Stimulated activated CD8-positive, alpha-beta memory T cell treated with anti-CD3 and anti-CD28 coated beads, Interleukin-7, amount 100 ng/mL, for 4 hours (primary cell): ENCODE results near the gene LRRC32.

Experiments
- DNase-seq, 2 donors: peaks; one replicate each; pipeline ENCODE4 v3.0.0-alpha.2; 2020; ENCODE audit warnings: low read depth in 2 of 2

LRRC32 gene

DNA sequence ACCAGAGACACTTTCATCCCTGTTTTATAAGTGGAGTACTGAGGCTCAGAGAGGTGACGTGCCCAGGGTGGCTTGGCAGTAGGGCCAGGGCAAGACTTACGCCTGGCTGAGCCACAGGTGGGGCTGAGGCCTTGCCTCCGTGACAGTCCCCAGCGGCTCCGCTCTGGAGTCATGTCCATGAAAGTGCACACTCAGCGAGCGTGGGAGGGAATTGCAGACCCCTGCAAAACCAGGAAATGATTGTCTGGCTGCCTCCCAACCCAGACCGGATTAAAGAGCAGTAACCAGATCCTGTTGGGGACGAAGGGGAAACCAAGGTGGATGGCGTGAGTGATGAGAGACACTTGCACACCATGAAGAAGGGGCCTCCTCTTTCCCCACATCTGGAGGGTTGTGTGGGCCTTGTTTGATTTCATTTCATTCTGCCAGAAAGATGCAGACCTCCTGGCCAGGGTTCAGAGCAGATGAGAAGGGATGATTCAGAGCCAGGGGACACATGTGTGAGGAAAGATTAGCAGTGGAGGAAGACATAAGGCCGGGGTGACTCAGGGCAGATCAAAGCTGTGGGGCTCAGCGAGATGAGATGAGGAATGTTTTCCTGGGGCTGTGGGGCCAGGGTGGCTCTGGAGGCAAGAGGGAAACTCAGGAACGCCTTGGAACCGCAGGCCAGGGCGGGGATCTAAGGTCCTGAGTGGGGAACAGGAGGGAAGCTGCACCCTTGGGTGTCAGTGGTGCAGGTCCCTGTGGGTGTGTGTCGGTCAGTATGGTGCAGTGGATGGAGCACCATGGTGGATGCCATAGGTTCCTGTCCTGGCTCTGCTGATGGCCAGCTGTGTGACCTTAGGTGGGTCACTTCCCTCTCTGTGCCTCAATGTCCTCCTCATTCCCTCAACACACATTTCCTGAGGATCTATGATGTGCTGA is 29.9 kb upstream of the LRRC32 start:
- no peak for DNase-seq

DNA sequence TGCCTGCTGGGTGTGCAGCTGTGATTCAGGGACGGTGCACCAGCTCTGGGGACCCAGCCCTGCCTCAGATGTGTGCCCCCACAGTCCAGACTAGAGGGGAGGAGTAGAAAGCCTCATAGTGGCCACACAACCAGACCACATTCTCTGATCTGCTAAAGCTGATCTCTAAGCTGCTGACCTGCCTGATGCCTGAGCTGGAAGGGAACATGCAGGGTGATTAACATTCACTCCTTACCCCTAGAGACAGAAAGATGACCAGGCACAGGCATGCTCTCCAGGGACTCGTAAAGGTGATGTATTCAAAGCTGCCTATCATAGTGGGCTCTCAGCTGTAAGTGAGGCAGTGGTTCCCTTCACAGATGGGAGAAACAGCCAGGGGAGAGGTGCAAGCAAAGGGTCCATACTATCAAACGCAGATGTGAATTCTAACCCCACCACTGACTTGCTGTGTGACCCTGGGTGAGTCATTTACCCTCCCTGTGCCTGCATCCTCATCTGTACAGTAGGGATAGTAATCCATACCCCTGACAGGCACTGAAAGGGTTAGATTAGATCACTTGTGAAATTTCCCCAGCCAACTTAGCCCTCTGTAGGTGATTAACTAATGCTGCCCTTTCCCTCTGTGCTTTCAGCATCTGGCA is 29.0 kb upstream of the LRRC32 start:
- DNase-seq, result no peak

DNA sequence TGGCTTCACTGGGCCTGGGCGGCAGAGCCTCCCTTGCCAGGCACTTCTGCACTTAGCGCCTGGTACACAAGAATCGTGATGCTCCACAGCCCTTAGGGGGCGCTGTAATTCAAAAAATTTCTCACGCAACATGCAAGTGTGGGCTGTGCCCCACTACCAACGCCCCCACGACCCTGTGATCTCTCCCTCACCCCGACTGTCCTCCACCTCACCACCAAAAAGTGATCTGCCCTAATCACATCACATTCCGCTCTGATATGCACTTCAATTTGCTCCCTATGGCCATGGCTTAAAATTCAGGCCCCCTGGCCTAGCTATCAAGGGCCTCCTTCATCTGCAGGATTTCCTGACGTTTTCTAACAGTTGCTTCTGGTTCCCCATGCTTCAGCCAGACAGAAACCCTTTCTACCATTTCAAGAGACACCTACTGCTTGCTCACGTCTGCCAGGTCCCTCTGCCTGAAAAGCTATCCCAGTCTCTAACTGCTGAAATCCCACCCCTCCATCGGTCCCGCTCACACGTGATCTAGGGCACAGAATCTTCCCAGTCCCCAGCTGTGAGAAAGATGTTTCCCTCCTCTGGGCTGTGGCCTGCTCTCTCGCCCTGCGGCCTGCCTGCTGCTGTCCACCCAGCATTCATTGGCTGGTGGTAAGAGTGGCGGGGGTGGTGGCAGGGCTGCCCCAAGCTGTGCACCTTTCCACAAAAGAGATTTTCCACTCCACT is 27.9 kb upstream of the LRRC32 start:
- DNase-seq, result no peak

DNA sequence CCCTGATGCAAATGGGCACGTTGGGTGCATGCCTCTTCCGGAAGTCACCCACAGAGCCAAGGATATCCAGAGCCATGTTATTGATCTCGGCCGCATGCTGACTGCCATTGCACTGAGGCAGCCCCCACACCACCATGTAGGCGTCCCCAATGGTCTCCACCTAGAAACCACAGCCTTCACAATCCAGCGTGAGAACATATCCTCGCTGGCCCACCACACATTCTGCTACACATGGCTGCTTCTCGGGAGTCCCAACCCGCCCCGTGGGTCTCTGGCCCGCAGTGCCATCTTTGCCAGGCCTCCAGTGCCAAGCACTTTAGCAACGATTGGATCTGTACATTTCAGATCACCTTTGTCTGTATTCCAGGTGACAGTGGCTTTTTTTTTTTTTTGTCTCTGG is 26.2 kb upstream of the LRRC32 start:
- no peak for DNase-seq

DNA sequence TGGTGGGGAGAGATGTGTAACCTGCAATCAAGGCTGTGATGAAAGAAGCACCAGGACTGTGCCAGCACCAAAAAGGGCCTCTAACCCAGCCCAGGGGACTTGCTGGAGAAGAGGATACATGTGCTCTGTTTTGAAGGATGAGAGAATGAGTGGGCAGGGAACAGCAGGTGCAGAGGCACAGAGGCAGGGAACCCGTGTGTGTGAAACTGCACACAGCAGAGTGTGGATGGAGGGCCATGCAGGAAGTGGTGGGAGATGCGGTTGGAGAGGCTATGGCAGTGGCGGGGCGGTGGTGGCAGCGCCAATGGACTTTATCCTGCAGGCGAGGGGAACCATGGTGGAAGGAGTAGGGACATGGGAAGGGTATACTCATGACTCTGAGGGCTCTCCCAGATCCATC is 25.2 kb upstream of the LRRC32 start:
- DNase-seq, result no peak

DNA sequence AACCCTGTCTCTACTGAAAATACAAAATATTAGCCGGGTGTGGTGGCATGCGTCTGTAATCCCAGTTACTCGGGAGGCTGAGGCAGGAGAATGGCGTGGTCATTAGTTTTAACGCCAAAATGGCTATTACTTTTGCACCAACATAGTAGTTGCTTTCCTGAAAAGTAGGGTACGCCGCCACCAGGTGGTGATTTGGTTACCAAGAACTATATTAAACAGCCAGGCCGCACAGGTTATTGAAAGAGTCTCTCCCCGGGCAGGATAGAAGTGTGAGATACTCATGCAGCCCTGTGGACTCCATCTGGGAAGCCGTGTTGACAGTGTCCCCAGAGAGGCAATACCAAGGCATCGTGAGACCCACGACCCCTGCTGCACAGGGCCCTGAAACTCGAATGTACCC is 24.6 kb upstream of the LRRC32 start:
- no peak for DNase-seq

DNA sequence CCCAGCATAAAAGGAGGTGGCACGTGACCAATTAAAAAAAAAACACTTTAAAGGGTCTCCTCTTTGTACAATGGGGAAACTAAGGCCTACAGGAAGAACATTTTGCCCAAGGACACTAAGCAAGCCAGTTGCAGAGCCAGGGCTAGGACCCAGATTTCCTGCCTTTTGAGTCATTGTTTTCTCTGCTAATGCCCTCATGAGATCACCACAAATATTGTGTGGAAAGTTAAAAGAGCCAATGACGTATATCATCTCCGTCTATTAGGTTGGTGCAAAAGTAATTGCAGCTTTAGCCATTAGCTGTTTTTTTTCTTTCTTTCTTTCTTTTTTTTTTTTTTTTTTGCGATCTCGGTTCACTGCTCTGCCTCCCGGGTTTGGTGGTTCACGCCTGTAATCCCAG is 24.1 kb upstream of the LRRC32 start:
- no peak for DNase-seq

DNA sequence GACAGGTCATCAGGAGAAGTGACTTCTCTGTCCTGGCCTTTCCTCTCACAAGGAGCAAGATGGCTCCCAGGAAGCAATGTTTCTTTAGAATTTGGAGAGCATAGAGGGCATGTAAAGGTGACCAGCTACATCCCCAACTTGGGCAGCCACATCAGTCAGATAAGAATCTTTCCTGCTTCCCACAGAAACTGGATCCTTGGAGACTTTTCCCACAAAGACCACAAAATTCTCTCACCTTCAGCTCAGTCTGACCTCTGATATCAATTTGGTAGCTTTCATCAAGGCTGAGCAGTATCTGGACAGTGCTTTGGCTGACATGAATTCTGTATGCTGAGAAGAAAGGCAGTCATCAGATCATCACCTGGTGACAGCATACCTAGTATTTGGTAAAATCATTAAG is 23.3 kb upstream of the LRRC32 start:
- DNase-seq, result no peak

DNA sequence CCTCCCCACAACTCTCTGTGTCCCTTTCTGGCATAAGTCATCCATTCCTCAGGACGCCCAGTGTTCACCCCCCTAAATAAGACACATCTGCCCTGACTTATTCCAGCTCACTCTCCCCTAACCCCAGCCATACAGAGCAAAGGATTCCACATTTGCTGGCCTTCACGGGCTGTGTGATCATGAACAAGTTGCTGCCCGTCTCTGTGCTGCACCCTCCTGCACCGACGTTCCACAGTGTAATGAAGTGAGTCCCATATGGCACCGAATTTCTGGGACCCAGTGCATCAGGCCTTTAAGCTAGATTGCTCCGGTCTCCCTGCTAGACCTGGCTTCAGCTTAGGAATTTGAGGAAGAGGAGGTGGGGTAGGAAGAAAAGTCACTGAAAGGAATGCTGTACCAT is 22.4 kb upstream of the LRRC32 start:
- DNase-seq, result no peak

DNA sequence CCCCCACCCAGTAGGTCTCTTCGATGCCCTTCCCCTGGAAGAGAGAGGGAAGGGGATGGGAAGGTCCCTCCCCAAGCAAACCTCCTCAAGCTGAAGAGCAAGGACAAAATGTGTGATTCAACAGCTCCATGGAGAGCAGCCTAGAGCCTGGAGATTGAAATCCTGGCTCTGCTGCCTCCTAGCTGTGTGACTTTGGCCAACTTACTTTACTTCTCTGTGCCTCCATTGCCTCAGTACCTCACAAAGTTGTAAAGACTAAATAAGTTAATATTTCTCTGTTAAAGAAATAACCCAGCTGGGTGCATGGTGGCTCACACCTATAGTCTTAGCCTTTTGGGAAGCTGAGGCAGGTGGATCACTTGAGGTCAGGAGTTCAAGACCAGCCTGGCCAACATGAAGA is 21.1 kb upstream of the LRRC32 start:
- no peak for DNase-seq

DNA sequence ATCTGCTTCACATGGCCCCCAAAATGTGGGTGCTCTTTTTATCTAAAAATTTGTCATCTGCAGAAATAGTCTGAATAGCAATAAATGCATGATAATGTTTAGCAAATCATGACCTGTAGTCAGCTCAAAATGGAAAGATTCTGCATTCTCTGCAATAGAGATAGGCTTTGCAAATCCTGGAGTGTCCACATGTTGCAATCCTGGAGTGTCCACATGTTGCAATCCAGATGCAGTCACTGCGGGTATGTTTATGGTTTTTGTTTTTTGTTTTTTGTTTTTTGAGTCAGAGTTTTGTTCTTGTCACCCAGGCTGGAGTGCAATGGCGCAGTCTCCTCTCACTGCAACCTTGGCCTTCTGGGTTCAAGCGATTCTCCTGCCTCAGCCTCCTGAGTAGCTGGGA is 20.2 kb upstream of the LRRC32 start:
- no peak for DNase-seq

DNA sequence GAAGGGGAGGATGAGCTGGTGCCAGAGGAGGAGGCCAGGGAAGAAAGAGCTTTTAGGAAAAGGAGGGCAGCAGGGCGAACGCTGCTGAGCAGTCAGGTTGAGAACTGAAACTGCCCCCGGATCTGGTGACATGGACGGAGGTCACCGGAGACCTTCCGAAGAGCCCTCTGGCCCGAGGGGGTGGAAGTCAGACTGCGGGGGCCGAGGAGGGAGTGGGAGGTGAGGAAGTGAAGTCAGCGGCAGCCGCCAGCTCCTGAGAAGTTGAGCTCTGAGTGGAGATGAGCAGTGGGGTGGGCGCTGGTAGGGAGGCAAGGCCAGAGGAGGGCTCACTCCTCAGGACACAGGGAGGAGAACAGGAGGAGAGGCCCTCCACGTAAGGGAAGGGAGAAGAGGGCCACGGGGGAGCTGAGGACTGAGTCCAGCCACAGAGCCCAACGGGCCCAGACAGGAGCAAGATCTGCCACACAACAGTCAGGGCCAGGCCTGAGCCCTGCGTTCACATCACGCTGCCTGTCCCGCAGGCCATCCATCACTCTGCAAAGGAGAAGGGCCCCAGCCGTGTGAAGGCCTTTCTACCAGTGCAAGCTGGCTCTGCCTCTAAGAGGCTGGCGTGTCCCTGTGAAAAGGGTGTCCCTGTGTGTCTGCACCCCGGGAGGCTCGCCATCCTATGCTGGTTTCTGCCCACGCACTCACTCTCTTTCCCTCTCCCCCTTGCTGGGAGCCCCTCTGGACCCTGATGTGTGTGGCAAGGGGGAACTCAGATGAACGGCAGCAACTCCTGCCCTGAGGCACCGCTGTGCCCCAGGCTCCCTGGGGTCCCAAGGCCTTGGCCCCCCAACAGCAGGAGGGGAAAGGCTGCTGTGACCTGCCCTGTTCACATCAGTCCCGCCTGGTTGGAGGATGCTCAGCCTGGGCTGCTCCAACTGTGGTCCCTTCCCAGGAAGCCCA is 19.0 kb upstream of the LRRC32 start:
- no peak for DNase-seq

DNA sequence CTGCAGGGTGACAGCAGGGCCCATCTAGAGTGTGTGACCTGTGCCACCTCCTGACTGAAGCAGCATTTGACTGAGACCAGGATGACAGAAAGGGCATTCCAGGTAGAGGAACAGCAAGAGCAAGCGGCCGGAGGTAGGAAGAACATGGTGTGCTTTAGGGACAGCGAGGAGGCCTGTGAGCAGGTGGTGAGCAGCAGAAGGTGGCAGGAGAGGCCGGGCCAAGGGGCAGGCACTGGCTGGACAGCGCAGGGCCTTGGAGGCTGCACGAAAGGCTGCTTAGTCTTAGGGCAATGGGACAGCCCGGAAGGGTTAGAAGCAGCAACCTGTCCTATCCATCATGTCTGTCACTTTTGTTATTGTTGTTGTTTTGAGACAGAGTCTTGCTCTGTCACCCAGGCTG is 17.6 kb upstream of the LRRC32 start:
- DNase-seq, result no peak

DNA sequence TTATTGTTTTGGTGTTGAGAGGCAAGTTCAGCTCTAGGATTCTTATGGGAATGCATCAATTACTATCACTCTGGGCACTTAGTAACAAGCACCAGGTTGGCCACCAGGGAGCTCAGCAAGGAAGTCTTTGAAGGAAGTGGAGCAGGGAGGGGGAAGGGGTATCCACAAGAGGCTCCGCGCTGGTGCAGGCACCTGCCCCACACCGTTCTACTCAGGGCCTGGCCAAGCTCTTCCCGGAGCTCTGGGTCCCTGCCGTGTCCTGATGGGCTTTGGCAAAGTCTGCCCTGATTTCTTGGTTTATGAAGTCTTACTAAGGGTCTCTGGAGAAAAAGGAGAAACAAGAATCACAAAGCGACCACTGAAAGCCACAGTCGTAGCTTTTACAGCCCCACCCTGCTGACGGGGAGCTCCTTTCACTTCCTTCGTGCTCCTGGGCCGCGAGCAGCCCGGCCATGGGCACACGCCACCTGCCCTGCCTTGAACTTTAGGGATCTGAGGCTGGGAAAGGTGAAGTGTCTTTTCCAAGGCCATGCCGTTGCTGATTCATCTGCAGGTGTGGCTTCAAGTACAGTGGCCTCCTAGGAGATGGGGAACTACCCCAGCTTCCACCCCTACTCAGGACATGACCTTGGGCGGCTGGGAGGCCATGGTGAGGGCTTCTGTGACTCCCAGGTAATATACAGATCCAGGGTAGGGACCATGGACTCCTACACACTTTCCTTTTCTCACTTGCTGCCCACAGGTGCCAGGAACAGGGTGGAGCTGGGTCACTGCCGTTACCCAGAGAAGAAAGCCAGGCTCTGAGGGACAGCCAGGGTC is 15.9 kb upstream of the LRRC32 start:
- DNase-seq, result no peak

DNA sequence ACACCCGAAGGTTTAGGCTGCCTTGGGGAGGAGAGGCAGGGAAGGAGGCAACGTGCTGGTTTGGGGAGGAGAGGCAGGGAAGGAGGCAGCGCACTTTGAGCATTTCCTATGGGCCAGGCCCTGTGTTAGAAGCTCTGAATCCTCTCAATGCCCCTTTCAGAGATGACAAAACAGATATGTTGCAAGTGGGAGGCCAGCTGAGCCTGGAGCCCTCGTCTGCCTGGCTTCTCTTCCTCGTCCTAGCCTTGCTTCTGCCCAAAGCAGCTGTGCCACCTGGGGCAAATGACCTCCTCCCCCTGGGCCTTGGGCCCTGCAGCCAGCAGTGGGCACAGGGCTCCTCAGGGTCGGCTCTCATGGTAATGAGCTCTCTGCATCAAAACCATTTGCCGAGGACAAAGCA is 15.3 kb upstream of the LRRC32 start:
- DNase-seq, result no peak

DNA sequence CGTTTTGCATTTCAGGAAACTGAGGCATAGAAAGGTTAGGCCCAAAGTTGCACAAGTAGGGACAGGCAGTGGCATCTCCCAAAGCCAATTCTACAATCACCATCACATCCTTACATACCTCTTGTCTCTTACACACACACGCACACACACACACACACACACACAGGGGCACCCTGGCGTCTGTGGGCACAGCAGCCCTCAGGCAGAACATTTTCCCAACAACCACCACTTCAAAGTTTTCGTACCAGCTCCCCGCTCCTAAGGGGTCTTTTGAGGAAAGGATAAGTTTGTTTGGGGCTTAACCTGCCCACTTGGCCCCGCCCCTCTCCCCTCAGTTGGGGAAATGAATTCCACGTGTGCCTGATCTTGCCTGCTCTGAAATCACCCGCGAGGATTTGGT is 14.7 kb upstream of the LRRC32 start:
- DNase-seq, result no peak

DNA sequence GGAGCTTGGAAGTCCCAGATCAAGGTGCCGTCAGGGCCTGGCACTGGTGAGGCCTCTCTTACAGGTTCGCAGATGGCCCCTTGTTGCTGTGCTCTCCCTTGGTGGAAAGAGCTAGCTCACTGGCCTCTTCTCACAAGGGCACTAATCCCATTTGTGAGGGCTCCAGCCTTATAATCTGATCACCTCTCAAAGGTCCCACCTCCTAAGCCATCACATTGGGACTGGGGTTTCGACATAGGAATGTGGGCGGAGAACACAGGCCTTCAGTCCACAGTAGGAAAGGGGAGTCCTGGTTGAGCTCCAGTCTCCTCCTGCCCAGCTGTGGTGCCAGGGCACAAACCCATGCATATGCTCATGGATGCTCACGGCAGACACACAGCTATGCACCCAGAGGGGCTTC is 14.0 kb upstream of the LRRC32 start:
- no peak for DNase-seq

DNA sequence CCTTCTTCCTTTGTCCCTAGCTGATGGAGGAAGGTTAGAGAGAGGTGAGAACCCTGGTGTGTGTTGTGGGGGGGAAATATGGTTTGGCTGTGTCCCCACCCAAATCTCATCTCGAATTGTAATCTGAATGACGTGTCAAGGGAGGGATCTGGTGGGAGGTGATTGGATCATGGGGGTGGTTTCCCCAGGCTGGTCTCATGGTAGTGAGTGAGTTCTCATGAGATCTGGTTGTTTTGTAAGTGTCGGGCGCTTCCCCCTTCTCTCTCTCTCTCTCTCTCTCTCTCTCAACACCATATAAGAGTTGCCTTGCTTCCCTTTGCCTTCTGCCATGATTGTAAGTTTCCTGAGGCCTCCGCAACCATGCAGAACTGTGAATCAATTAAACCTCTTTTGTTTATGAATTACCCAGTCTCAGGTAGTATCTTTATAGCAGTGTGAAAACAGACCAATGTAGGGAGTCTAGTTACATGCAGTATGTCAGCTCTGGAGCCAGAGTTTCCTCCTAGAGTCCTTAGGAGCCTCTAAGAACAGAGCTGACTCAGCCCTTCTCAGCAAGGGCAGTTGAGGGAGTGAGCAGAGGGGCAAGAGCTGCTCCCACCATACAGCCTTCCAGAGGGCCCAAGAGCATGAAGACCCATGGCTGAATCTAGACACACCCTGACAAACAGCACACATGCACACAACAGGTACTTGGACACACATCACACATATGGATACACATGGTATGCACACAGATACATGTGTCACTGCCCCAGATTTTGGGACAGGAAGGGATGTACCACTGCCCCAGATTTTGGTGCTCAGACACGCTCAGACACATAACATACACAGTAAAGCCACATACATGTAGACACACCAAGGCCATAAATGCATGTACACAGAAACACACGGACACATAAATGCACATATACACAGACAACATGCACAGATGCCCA is 12.9 kb upstream of the LRRC32 start:
- DNase-seq, result no peak

DNA sequence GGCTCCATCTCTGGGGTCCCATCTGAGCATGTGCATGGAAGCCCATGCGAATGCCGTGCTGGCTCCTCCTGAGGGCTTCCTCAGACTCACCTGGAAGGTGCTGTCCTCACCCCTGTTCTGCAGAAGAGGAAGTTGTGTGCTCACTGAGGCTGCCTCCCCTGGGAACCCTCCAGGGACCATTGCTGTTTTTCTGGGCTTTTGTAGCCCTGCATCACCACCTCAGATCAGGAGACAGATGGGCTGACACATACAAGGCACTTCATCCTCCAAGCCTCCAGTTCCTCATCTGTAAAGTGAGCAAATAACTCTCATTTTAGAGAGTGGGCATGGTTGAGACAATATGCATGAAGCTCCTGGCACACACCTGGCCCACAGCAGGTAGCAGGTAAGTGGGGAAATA is 12.1 kb upstream of the LRRC32 start:
- DNase-seq, result no peak

DNA sequence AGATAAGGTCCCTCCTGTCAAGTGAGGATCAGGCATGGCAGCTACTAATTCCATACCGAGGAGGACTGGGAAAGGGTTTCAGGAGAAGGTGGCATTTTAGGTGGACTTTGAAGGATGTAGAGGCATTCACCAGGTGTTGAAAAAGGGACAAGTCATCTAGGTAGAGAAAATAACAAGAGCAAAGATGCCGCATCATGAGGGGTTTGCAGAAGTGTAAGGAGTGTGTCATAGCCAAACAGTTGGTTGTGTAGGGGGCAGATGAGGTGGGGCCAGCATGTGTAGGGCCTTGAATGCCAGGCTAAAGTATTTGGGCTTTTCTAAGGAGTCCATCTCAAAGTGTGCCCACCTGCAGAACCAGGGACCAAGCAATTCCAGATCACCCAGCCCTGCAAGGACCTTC is 11.6 kb upstream of the LRRC32 start:
- no peak for DNase-seq
